Measurements from ENCODE around the gene AK9.

GRCh38 chr6:109653264-109653663, 37.7 kb downstream of the AK9 start:
- no peak for TF ChIP-seq ELK1 (IDR thresholded peaks at IDR 0.05; ENCODE audit: borderline replicate concordance, low read depth, low read length)
- TF ChIP-seq CEBPB (IDR thresholded peaks at IDR 0.05; ENCODE audit: low read depth, low read length), result no peak
- no peak for TF ChIP-seq RCOR1 (IDR thresholded peaks at IDR 0.05; ENCODE audit: insufficient replicate concordance, low read length)
- TF ChIP-seq CTCF (conservative IDR thresholded peaks at IDR 0.05; ENCODE audit: low read depth, low read length), result no peak
- TF ChIP-seq POLR2A (IDR thresholded peaks at IDR 0.05; ENCODE audit: low read depth, low read length), result no peak
- TF ChIP-seq RAD21 (IDR thresholded peaks at IDR 0.05; ENCODE audit: low read length), result no peak
- TF ChIP-seq RFX5 (IDR thresholded peaks at IDR 0.05; ENCODE audit: low read depth, low read length), result no peak
- no peak for TF ChIP-seq USF2 (IDR thresholded peaks at IDR 0.05; ENCODE audit: low read depth, low read length)
